Middle frontal gyrus (tissue), 1 donor: ENCODE data around the gene SCFD2.

Source experiments
- DNase-seq: peaks from one replicate; pipeline ENCODE4 v3.0.0-alpha.2; 2015; ENCODE audit warnings: low spot score; ENCODE audit errors: extremely low spot score

SCFD2 gene

DNA sequence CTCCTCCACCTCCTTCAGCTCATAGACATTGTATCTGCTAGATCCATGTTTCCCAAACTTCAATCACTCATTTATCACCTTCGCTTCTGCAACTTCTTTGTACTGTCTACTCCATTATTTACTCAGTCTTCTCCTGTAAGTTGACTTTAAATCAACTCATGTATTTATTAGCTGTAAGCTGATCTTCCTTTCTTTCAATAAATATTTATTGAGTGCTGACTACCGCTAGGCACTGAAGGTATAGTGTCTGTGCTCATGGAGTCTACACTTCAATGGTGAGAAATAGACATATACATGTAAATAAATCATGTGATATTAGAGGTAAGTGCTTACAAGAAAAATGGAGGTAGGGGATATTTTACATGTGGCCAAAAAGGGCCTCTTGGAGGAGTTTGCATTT is 429.1 kb downstream of the SCFD2 start:
- no peak for DNase-seq

- no peak for DNase-seq
These were observed 430.5 kb downstream of the SCFD2 start for GRCh38 chr4:52935317-52935716.

- DNase-seq = no peak
These were observed 432.1 kb downstream of the SCFD2 start for GRCh38 chr4:52933738-52934137.

- DNase-seq = no peak
These were observed 433.0 kb downstream of the SCFD2 start for GRCh38 chr4:52932591-52933470.

DNA sequence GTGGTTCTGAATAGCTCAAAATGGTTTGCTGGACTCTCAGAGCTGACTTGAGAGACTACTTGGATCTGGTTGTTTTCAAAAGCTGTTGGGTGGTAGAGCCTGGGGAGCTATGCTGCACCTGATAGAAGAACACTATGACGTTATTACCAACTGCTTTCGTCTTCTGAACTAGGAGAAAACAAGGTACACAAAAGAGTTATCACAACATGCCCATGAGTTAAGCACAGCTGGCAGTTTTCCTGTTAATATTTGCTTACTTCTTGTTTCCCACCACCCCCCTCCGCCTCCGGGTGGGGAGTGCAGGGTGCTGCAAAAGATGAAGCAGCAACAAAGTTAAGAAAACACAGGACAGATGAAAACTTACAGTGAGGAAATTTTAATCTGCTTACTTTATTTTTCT is 434.6 kb downstream of the SCFD2 start:
- no peak for DNase-seq

- DNase-seq = no peak
These were observed 439.5 kb downstream of the SCFD2 start for GRCh38 chr4:52926196-52926974.

DNA sequence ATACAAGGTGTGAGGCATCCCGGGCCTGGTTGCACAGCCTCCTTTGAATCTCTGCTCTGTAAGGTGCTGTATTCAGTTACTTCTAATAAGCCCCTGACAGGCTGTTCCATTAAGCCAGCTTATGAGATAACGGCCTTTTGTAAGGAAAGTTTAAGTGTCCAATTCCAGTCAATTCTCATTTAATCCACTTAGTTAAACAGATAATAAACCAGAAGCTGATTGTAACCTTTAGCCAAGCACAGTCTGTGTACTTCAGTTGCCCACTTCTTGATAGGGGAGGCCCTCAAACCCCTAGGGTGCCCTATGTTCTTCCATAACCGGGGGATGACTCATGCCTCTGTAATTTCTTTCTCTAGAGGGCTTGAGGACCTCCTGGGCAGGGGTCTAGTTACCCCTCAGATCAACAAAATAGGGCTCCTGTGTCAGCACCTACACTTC is 440.3 kb downstream of the SCFD2 start:
- no peak for DNase-seq

DNA sequence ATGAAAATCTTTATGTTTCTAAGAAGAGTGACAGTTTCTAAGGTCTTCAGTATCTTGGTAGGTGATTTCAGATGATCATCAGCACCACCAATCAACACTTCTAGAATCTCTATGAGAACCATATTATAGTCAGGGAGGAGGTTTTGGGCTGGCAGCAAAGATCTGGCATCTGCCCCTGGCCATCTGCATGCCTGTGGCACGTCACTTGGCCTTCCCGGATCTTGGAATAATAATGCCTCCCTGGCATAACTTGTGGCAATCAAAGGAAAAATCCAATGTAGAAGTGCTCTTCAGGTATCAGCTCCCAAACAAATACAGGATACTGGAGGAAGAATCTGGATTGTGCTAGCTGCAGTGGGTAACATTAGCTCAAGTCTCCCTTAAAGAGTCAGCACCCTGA is 446.4 kb downstream of the SCFD2 start:
- no peak for DNase-seq

DNA sequence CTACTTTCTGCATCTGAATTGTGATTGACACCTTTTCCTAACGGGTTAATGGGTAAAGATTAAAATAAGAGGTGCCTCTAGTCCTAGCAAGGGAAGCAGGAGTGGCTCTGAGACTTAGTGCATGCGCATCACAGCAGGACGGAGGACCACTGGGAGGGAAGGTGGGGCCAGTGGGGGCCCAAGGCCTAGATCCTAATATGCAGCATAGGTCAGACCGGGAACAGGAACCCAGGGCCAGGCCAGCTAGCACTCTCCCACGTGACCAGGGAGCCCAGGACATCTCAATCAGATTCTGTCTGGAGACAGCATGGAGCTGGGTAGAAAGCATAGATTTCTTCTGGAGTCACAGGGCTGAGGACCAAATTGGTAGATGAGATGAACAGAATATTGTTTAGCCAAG is 448.0 kb downstream of the SCFD2 start:
- DNase-seq = no peak

DNA sequence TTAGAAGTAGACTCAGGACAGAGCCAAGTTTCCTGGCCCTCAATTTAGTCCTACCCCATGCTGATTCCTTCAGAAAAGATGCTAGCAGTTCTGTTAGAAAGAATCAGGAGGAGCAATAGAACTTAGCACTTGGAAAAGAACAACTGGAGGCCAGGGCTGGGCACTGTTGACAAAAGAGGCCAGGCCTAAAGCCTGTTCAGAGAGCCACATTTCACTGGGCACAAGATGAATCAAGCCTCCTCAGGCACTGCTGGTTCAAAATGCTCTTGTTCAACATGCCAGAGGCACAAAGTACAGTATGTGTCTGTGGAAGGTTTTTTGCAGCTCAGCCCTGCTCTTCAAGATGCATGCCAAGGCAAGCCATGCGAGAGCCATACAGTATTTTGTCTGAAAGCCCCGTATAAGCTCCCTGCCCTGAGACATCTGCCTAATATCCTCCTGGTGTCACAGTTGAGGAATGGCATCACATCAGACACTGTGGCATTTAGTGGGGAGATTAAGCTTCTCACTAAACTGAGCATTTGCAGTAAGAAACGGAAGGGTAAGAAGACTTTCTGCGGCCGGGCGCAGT is 450.0 kb downstream of the SCFD2 start:
- no peak for DNase-seq

- DNase-seq = no peak
These were observed 450.7 kb downstream of the SCFD2 start for GRCh38 chr4:52915191-52915590.

DNA sequence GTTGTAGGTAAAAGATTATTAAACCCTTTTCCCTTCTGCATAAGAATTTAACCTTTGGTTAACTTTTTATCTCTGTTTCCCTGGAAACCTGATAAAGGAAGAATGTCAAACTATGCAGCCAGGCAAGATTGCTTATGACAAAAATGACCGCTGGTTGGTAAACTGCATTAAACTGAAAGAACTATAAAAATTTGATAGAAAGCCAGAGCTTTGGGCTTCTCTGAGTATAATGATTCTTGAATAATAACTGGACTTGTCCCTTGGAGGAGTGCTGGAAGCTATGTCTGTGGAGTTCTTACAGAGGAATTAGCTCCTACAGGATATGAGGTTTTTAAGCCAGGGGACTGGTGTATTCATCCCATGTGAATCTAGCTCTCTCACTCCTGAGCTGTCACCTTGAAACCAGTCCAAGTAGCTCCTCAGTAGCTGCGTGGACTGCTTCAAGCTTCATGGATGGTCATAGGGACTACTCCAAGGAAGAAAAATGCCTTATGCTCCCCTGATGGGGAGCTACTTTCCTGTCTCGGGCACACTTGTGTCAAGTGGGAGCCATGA is 451.7 kb downstream of the SCFD2 start:
- DNase-seq = no peak

- DNase-seq = no peak
These were observed 453.3 kb downstream of the SCFD2 start for GRCh38 chr4:52912608-52913007.

- DNase-seq = no peak
These were observed 454.1 kb downstream of the SCFD2 start for GRCh38 chr4:52911684-52912294.

DNA sequence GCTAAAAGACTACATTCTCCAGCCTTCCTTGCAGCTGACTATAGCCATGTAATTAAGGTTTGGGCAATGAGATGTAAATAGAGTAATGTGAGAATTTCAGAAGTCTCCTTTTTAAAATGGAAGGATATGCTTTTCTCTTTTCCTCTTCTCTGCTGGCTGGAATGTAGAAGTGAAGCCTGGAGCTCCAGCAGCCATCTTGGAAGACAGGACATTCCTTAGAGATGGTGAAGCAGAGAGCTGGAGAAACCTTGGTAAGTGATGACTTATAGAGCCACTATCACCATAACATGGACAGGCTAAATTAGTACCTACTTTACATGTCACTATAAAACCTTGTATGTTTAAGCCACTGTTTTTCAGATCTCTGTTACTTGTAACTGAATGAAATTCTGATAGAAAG is 455.7 kb downstream of the SCFD2 start:
- DNase-seq = no peak

- DNase-seq = no peak
These were observed 458.4 kb downstream of the SCFD2 start for GRCh38 chr4:52907510-52907909.

GRCh38 chr4:52904421-52904820 is 461.4 kb downstream of the SCFD2 start:
- DNase-seq = no peak

- no peak for DNase-seq
These were observed 462.6 kb downstream of the SCFD2 start for GRCh38 chr4:52903273-52903672.

DNA sequence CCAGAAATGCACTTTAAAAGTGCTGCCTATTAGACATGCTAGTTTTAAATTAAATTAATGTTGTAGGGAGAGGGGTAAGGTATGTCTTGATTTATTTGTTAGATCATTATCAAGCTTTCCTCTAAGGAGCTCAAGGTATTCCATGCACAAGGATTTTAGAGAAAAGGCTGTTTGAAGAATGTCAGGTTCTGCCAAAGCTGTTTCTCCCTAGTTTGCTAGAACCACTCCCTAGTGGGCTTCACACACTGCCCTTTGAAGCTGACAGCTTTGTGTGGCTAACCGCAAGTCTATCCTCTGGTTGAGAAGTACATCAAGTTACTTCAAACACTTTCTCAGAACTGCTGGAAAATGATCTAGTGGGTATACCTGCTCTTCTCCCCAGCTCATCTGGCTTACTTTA is 471.4 kb downstream of the SCFD2 start:
- no peak for DNase-seq

GRCh38 chr4:52892880-52893279 is 473.0 kb downstream of the SCFD2 start:
- DNase-seq = no peak

GRCh38 chr4:52891743-52892142 is 474.1 kb downstream of the SCFD2 start:
- DNase-seq = no peak

DNA sequence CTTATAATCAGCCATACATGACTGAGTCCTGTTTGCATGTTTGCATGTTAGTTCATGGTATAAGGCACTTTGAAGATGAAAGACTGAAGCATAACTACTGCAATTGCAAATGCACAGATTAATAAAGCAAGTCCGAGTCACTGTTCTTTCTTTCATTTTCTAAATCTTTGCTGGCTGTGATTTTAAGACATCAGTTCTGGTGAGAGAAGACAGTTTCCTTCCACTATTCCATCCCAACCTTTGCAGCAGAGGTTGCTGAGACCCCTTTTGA is 475.4 kb downstream of the SCFD2 start:
- no peak for DNase-seq
